A549 (cell line): ENCODE results near the gene PTP4A2. TPM values are rescaled to one million over a fixed set of nuclear protein-coding genes. Genes with fewer than 3 reads are reported as not detected.
"Not testable (repeated sequence)": the region's sequence is repeated elsewhere in the genome, so short reads cannot be mapped to it uniquely, and the experiment has no call there.

Source experiments
- ATAC-seq, 2 experiments: fragments of 200-7000 bp in 1 of 2; fragments of >200 bp in 1 of 2; cut with Nextera tagmentation in 1 of 2; cut with Tn5 transposase in 1 of 2; 3 replicates each; pipeline versions ENCODE4 v1.8.0 to v1.9.1; 2018 to 2020; ENCODE audit warnings: mild to moderate bottlenecking in 1 of 2, moderate library complexity in 1 of 2
- CTCF ChIA-PET: fragments of 300-600 bp; sonication (Branson Sonifier 250); formaldehyde crosslinking; extraction: SDS; loops from one replicate; lab custom pipeline; 2021; ENCODE audit warnings: antibody characterized with exemption, inconsistent platforms; lab: Yijun Ruan, JAX
- POLR2A ChIA-PET: fragments of 350-600 bp; formaldehyde crosslinking; extraction: SDS; loops from one replicate; lab custom pipeline; 2021; ENCODE audit warnings: antibody characterized with exemption, inconsistent platforms; lab: Yijun Ruan, JAX
- DNase-seq, 2 experiments: peaks; one replicate each; pipeline versions ENCODE4 v3.0.0 to v3.0.0-alpha.2; 2011 to 2016; ENCODE audit warnings: low read depth in 1 of 2, low spot score in 1 of 2
- FAIRE-seq: peaks from 2 replicates; lab custom pipeline; 2011; peaks lifted over from hg19 to GRCh38; lab: Jason Lieb, UNC
- H3K27ac ChIP-seq, 2 experiments: fragments of >200 bp; sonication (Bioruptor Twin); formaldehyde crosslinking; 3 replicates each; pipeline ENCODE4 v1.5.1; 2016 to 2017
- H3K4me1 ChIP-seq: fragments of >200 bp; sonication (Bioruptor Twin); formaldehyde crosslinking; 3 replicates; pipeline ENCODE4 v1.6.1; 2016
- H3K4me2 ChIP-seq: fragments of >200 bp; sonication (Bioruptor Twin); formaldehyde crosslinking; 3 replicates; pipeline ENCODE4 v1.6.1; 2016
- H3K4me3 ChIP-seq: fragments of >200 bp; sonication (Bioruptor Twin); formaldehyde crosslinking; 3 replicates; pipeline ENCODE4 v1.5.1; 2016
- H3K9me3 ChIP-seq: fragments of >200 bp; sonication (Bioruptor Twin); formaldehyde crosslinking; 3 replicates; pipeline ENCODE4 v1.6.1; 2016
- EHMT2 ChIP-seq: fragments of 200-600 bp; sonication (generic); IDR thresholded peaks from 2 replicates; pipeline ENCODE4 v1.6.1; 2016; ENCODE audit warnings: antibody characterized with exemption, low read depth, mild to moderate bottlenecking, moderate library complexity
- FOXS1 ChIP-seq: fragments of 250-450 bp; sonication (Bioruptor Pico); IDR thresholded peaks from 2 replicates; pipeline ENCODE4 v1.5.0; 2020; ENCODE audit warnings: mild to moderate bottlenecking, moderate library complexity
- JUNB ChIP-seq: fragments of >200 bp; sonication (Bioruptor Twin); formaldehyde crosslinking; IDR thresholded peaks from 2 replicates; pipeline ENCODE4 v1.6.1; 2016
- MAZ ChIP-seq: fragments of 150-350 bp; IDR thresholded peaks from 2 replicates; pipeline ENCODE4 v1.6.1; 2014; ENCODE audit warnings: antibody characterized with exemption, low read depth, low read length, borderline replicate concordance
- MYC ChIP-seq: IDR thresholded peaks from 2 replicates; pipeline ENCODE4 v1.6.1; 2012; ENCODE audit warnings: mild to moderate bottlenecking, inconsistent platforms, low read length, improper control_type of control experiment, borderline replicate concordance
- NFE2L2 ChIP-seq: fragments of 150-350 bp; conservative IDR thresholded peaks from 2 replicates; pipeline ENCODE4 v1.6.1; 2014; ENCODE audit warnings: low read length
- POLR2AphosphoS2 ChIP-seq: conservative IDR thresholded peaks from 2 replicates; pipeline ENCODE4 v1.6.1; 2012; ENCODE audit warnings: low read length, improper control_type of control experiment, inconsistent platforms
- SREBF2 ChIP-seq: fragments of 450-650 bp; IDR thresholded peaks from 2 replicates; pipeline ENCODE4 v1.6.1; 2014; ENCODE audit warnings: mild to moderate bottlenecking, moderate library complexity
- WGBS: methylation state at CpG from one replicate; pipeline ENCODE4 v1.1.6; 2017; ENCODE audit errors: missing lambda C conversion rate; 5-methylcytosine and 5-hydroxymethylcytosine counted together
- polyA plus RNA-seq, 4 experiments: library from polyadenylated mRNA; depleted of rRNA in 3 of 4; stranded (reverse); fragments of >200 nt; fragmentation: RNase III in 1 of 4; extraction: RNeasy Plus Mini Kit Qiagen cat#74134 plus additional on column Dnase treatment in 1 of 4; gene quantifications; 2 replicates in 3 of 4; 3 replicates in 1 of 4; pipeline ENCODE4 v1.2.3, GENCODE V29; 2011 to 2017
- TF ChIP-seq, protein P1 (sequence below): fragments of 250-450 bp; sonication (Bioruptor Pico); IDR thresholded peaks from 2 replicates; pipeline ENCODE4 v1.5.0; 2021; ENCODE audit warnings: mild to moderate bottlenecking, moderate library complexity, borderline replicate concordance
- TF ChIP-seq, protein P2 (sequence below): fragments of 450-650 bp; IDR thresholded peaks from 2 replicates; pipeline ENCODE4 v1.6.1; 2014; ENCODE audit warnings: antibody characterized with exemption
- TF ChIP-seq, protein P3 (sequence below): IDR thresholded peaks from 2 replicates; pipeline ENCODE4 v1.6.1; 2012
- TF ChIP-seq, protein P4 (sequence below): fragments of 250-450 bp; sonication (Bioruptor Pico); IDR thresholded peaks from 2 replicates; pipeline ENCODE4 v1.5.0; 2020; ENCODE audit warnings: low read depth, mild to moderate bottlenecking, moderate library complexity

Gene PTP4A2
- polyA plus RNA-seq, 2 of the 4 experiments (the other 2 are of a cell fraction): 234 to 563 TPM

DNA sequence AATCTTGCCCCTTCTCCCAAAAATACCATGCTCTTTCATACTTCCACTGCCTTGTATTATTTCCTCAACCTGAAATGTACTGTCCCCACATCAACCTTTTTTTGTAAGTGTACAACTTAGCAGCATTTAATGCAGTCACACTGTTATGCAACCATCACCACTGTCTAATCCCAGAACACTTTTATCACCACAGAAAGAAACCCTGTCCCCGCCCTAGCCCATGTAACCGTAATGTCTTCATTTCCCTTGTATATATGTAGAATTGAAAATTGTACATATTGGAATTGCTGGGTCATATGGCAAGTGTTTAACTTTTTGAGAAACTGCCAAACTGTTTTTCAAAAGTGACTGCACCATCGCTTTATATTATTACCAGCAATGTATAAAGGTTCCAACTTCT is 37.4 kb downstream of the PTP4A2 start:
- POLR2A ChIA-PET: no interaction called here
- no peak overlapping the region for H3K4me2 ChIP-seq
- H3K4me3 ChIP-seq: no peak overlapping the region
- no peaks in the 10 kb centered on the region; the same call in 2 of the 3 replicates for H3K9me3 ChIP-seq
- no peak for DNase-seq
- 85% methylated on average over 3 of the region's 3 CpGs for WGBS
- TF ChIP-seq, protein P1, sequence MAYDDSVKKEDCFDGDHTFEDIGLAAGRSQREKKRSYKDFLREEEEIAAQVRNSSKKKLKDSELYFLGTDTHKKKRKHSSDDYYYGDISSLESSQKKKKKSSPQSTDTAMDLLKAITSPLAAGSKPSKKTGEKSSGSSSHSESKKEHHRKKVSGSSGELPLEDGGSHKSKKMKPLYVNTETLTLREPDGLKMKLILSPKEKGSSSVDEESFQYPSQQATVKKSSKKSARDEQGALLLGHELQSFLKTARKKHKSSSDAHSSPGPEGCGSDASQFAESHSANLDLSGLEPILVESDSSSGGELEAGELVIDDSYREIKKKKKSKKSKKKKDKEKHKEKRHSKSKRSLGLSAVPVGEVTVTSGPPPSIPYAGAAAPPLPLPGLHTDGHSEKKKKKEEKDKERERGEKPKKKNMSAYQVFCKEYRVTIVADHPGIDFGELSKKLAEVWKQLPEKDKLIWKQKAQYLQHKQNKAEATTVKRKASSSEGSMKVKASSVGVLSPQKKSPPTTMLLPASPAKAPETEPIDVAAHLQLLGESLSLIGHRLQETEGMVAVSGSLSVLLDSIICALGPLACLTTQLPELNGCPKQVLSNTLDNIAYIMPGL (CRISPR knock-in tag): no peak
- TF ChIP-seq, protein P2, sequence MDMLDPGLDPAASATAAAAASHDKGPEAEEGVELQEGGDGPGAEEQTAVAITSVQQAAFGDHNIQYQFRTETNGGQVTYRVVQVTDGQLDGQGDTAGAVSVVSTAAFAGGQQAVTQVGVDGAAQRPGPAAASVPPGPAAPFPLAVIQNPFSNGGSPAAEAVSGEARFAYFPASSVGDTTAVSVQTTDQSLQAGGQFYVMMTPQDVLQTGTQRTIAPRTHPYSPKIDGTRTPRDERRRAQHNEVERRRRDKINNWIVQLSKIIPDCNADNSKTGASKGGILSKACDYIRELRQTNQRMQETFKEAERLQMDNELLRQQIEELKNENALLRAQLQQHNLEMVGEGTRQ: no peak
- TF ChIP-seq SREBF2 (no peak), POLR2AphosphoS2 (no peak), MAZ (no peak), EHMT2 (no peak), FOXS1 (CRISPR knock-in tag) (no peak), NFE2L2 (no peak)
- TF ChIP-seq, protein P3, sequence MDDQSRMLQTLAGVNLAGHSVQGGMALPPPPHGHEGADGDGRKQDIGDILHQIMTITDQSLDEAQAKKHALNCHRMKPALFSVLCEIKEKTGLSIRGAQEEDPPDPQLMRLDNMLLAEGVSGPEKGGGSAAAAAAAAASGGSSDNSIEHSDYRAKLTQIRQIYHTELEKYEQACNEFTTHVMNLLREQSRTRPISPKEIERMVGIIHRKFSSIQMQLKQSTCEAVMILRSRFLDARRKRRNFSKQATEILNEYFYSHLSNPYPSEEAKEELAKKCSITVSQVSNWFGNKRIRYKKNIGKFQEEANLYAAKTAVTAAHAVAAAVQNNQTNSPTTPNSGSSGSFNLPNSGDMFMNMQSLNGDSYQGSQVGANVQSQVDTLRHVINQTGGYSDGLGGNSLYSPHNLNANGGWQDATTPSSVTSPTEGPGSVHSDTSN: no peak
- TF ChIP-seq, protein P4, sequence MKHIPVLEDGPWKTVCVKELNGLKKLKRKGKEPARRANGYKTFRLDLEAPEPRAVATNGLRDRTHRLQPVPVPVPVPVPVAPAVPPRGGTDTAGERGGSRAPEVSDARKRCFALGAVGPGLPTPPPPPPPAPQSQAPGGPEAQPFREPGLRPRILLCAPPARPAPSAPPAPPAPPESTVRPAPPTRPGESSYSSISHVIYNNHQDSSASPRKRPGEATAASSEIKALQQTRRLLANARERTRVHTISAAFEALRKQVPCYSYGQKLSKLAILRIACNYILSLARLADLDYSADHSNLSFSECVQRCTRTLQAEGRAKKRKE: no peak
- peak in 1 of 2 experiments; percentile 5; a peak in 1 of 6 replicates for ATAC-seq
- no peak overlapping the region for H3K27ac ChIP-seq
- no peak for FAIRE-seq
- CTCF ChIA-PET: interaction anchor here (1.4 kb wide), 1 partner anchor 38 kb away, joined by 3 read pairs; the partner anchor contains the start of gene PTP4A2
- peaks cover 5% of the 10 kb centered on the region; the same call in 2 of the 3 replicates for H3K4me1 ChIP-seq

DNA sequence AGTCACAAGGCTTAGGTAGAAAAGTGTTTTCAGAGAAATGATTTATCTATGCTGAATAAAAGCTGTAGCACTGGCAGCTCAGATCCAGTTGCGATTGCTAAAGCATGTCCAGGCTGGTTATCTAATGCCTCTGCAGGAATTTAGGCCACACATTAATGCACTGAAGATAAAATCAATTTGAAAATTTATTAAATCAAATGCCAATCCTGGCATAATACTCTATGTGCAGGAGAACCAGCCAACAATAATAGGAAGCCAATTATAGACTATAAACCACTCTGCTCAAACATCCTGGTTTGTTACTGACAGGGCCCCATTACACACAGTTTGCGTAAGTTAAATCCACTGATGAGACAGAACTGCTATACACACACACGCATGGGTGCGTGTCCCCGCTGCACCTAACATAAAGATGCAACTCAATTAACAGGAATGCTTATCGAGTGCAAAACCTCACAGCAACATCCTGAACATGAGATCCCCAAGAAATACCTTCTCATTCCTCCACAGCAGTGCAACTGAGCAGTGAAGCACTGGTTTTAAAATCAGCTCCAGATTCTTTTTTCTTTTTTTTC is 40.6 kb downstream of the PTP4A2 start:
- Histone ChIP-seq H3K4me1 (no peaks in the 10 kb centered on the region), H3K9me3 (no peaks in the 10 kb centered on the region; the same call in 2 of the 3 replicates), H3K4me2 (no peak overlapping the region), H3K27ac (no peak overlapping the region), H3K4me3 (no peak overlapping the region)
- ATAC-seq (no peak), DNase-seq (no peak), FAIRE-seq (no peak)
- no peak for TF ChIP-seq JUNB
- WGBS: 94% methylated on average over 6 of the region's 6 CpGs
- ChIA-PET CTCF (no interaction called here), POLR2A (no interaction called here)

DNA sequence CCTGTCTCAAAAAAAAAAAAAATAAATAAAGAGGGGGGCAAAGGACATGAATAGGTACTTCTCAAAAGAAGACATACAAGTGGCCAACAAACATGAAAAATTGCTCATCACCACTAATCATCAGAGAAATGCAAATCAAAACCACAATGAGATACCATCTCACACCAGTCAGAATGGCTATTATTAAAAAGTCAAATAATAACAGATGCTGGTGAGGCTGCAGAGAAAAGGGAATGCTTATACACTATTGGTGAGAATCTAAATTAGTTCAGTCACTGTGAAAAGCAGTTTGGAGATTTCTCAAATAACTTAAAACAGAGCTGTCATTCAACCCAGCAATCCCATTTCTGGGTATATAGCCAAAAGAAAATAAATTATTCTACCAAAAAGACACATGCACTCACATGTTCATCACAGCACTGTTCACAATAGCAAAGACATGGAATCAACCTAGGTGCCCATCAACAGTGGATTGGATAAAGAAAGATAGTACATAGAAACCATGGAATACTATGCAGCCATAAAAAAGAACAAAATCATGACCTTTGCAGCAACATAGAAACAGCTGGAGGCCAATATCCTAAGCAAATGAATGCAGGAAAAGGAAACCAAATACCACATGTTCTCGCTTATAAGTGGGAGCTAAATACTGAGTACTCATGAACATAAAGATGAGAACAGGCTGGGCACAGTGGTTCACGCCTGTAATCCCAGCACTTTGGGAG is 42.5 kb downstream of the PTP4A2 start:
- H3K4me1 ChIP-seq, CTCF ChIA-PET, H3K27ac ChIP-seq, H3K9me3 ChIP-seq, H3K4me3 ChIP-seq, H3K4me2 ChIP-seq, ATAC-seq, DNase-seq, FAIRE-seq, POLR2A ChIA-PET: not testable (repeated sequence)
- WGBS: 92% methylated on average over 2 of the region's 2 CpGs

DNA sequence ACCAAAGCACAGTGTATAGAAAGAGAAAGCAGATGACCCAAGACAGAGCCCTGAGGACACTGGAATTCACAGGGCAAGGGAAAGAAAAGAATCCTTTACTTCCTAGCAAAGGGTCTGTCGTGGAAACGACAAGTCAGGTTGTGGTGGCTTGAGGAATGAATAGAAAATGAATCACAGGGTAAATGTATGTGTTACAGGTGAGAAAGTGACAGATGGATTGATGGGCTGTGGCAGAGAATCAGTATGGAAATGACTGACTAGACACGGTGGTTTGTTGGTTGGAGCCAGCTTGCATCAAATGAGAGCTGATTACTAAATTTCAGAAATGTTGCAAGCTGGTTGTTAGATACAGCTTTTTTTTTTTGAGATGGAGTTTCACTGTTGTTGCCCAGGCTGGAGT is 46.9 kb downstream of the PTP4A2 start:
- ATAC-seq: no peak
- no peak overlapping the region for H3K4me2 ChIP-seq
- FAIRE-seq: no peak
- H3K4me1 ChIP-seq: no peaks in the 10 kb centered on the region
- WGBS: 87% methylated on average over 3 of the region's 3 CpGs
- no peaks in the 10 kb centered on the region; the same call in 2 of the 3 replicates for H3K9me3 ChIP-seq
- CTCF ChIA-PET: interaction anchor here (0.6 to 1.0 kb wide), 2 partner anchors 14 to 96 kb away, joined by 3 read pairs; no protein-coding TSS in a partner anchor
- TF ChIP-seq SREBF2: no peak
- TF ChIP-seq MYC: no peak
- no peak overlapping the region for H3K27ac ChIP-seq
- DNase-seq: no peak
- no peak overlapping the region for H3K4me3 ChIP-seq
- POLR2A ChIA-PET: no interaction called here
